Measurements from ENCODE around the gene NALCN.
A peak's percentile ranks its signal among the peaks of the same experiment; 100 is the strongest.
"Not testable (repeated sequence)": the region's sequence is repeated elsewhere in the genome, so short reads cannot be mapped to it uniquely, and the experiment has no call there.

NALCN gene

GRCh38 chr13:101331731-101332130, 84.6 kb downstream of the NALCN start:
- DNase-seq = no peak

GRCh38 chr13:101327871-101328270, 88.4 kb downstream of the NALCN start:
- DNase-seq = no peak

- DNase-seq = no peak
Observed at GRCh38 chr13:101326710-101327109, 89.6 kb downstream of the NALCN start.

GRCh38 chr13:101325423-101325822, 90.9 kb downstream of the NALCN start:
- DNase-seq = no peak

- DNase-seq = no peak
Observed at GRCh38 chr13:101323601-101324000, 92.7 kb downstream of the NALCN start.

- DNase-seq = no peak
Observed at GRCh38 chr13:101317986-101318523, 98.3 kb downstream of the NALCN start.

- not testable (repeated sequence) for DNase-seq
Observed at GRCh38 chr13:101313479-101313878, 102.8 kb downstream of the NALCN start.

GRCh38 chr13:101309014-101309619, 107.2 kb downstream of the NALCN start:
- no peak for DNase-seq

- no peak for DNase-seq
Observed at GRCh38 chr13:101308247-101309013, 107.9 kb downstream of the NALCN start.

GRCh38 chr13:101307181-101307701, 109.1 kb downstream of the NALCN start:
- DNase-seq = no peak

GRCh38 chr13:101306773-101307172, 109.5 kb downstream of the NALCN start:
- no peak for DNase-seq

- no peak for DNase-seq
Observed at GRCh38 chr13:101305981-101306411, 110.3 kb downstream of the NALCN start.

GRCh38 chr13:101303521-101303920, 112.8 kb downstream of the NALCN start:
- no peak for DNase-seq

- DNase-seq = no peak
Observed at GRCh38 chr13:101301053-101301452, 115.3 kb downstream of the NALCN start.

- no peak for DNase-seq
Observed at GRCh38 chr13:101300531-101300930, 115.8 kb downstream of the NALCN start.

GRCh38 chr13:101298517-101298916, 117.8 kb downstream of the NALCN start:
- no peak for DNase-seq

- DNase-seq = no peak
Observed at GRCh38 chr13:101297794-101298193, 118.5 kb downstream of the NALCN start.

GRCh38 chr13:101292711-101293110, 123.6 kb downstream of the NALCN start:
- no peak for DNase-seq

- no peak for DNase-seq
Observed at GRCh38 chr13:101291646-101292515, 124.4 kb downstream of the NALCN start.

GRCh38 chr13:101291206-101291605, 125.1 kb downstream of the NALCN start:
- no peak for DNase-seq

GRCh38 chr13:101289764-101290163, 126.5 kb downstream of the NALCN start:
- peak; percentile 20 for DNase-seq

GRCh38 chr13:101283782-101284181, 132.5 kb downstream of the NALCN start:
- no peak for DNase-seq

- DNase-seq = no peak
Observed at GRCh38 chr13:101272886-101273285, 143.4 kb downstream of the NALCN start.
